Stimulated activated CD8-positive, alpha-beta memory T cell treated with anti-CD3 and anti-CD28 coated beads, Interleukin-7, amount 100 ng/mL, for 1 hour (primary cell): ENCODE data around the gene LAMA2.

Experiments used
- DNase-seq, 2 donors: peaks; one replicate each; pipeline ENCODE4 v3.0.0-alpha.2; 2020; ENCODE audit warnings: low read depth in 2 of 2

LAMA2 gene

GRCh38 chr6:129314575-129314974 lies 431.6 kb downstream of the LAMA2 start:
- DNase-seq: no peak

- DNase-seq: no peak
These were observed 435.2 kb downstream of the LAMA2 start for GRCh38 chr6:129317931-129318820.

- DNase-seq: no peak
These were observed 438.0 kb downstream of the LAMA2 start for GRCh38 chr6:129320892-129321291.

- DNase-seq: no peak
These were observed 438.4 kb downstream of the LAMA2 start for GRCh38 chr6:129321303-129321702.

- DNase-seq: no peak
These were observed 441.4 kb downstream of the LAMA2 start for GRCh38 chr6:129324345-129324744.

GRCh38 chr6:129329678-129330077 lies 446.7 kb downstream of the LAMA2 start:
- no peak for DNase-seq

- DNase-seq: no peak
These were observed 448.7 kb downstream of the LAMA2 start for GRCh38 chr6:129331450-129332138.

GRCh38 chr6:129335792-129336191 lies 452.9 kb downstream of the LAMA2 start:
- no peak for DNase-seq

- no peak for DNase-seq
These were observed 455.7 kb downstream of the LAMA2 start for GRCh38 chr6:129338683-129339082.

GRCh38 chr6:129340983-129341382 lies 458.0 kb downstream of the LAMA2 start:
- DNase-seq: no peak

- DNase-seq: no peak
These were observed 459.3 kb downstream of the LAMA2 start for GRCh38 chr6:129342243-129342642.

GRCh38 chr6:129342796-129343195 lies 459.9 kb downstream of the LAMA2 start:
- no peak for DNase-seq

GRCh38 chr6:129344379-129344778 lies 461.4 kb downstream of the LAMA2 start:
- no peak for DNase-seq

GRCh38 chr6:129345890-129346289 lies 463.0 kb downstream of the LAMA2 start:
- DNase-seq: no peak

- DNase-seq: no peak
These were observed 464.0 kb downstream of the LAMA2 start for GRCh38 chr6:129346964-129347363.

- DNase-seq: no peak
These were observed 467.3 kb downstream of the LAMA2 start for GRCh38 chr6:129350278-129350677.

GRCh38 chr6:129351807-129352206 lies 468.9 kb downstream of the LAMA2 start:
- no peak for DNase-seq

- DNase-seq: no peak
These were observed 470.1 kb downstream of the LAMA2 start for GRCh38 chr6:129353067-129353466.

GRCh38 chr6:129356129-129356528 lies 473.2 kb downstream of the LAMA2 start:
- DNase-seq: no peak

- no peak for DNase-seq
These were observed 477.1 kb downstream of the LAMA2 start for GRCh38 chr6:129359811-129360681.

GRCh38 chr6:129360682-129360955 lies 477.7 kb downstream of the LAMA2 start:
- no peak for DNase-seq

- no peak for DNase-seq
These were observed 481.1 kb downstream of the LAMA2 start for GRCh38 chr6:129364037-129364436.
